Inflammatory macrophage treated with lipopolysaccharide for 1 hour (primary cell): ENCODE measurements around the gene MRPL28.
"Not testable (repeated sequence)": the region's sequence is repeated elsewhere in the genome, so short reads cannot be mapped to it uniquely, and the experiment has no call there.

Experiments used
- DNase-seq, 2 donors: peaks; one replicate each; pipeline ENCODE4 v3.0.0-alpha.2; 2020 to 2022

MRPL28 gene

DNA sequence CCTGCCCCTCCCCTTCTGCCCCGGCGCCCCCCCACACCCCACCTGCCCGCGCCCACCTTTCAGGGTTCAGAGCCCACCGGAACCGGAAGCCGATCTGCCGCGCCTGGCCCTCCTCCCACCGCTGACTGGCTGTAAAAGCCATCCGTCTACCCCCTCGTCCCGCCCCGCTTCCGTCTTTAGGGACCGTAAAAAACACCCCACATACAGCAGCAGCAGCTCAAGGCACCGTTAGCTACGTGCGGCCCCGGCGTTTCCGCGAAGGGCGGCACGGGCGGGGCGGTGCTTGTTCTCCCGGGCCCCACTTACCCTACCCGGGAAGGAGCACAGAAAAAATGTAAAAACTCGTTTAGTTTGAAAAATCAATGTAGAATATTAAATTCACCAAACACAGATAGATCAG is at the start of gene MRPL28:
MRPL28 (minus strand) TSS at position 96 of the 400 bp plus-strand sequence. CDS start 320 bp downstream, outside the sequence.
- DNase-seq = peak; percentile 89 to 99

DNA sequence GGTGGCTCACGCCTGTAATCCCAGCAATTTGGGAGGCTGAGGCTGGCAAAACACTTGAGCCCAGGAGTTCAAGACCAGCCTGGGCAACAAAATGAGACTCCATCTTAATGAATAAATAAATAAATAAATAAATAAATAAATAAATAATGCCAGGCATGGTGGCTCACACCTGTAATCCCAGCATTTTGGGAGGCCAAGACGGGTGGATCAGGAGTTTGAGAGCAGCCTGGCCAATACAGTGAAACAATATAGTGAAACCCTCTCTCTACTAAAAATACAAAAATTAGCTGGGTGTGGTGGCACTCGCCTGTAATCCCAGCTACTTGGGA is 44.8 kb upstream of the MRPL28 start:
- not testable (repeated sequence) for DNase-seq

DNA sequence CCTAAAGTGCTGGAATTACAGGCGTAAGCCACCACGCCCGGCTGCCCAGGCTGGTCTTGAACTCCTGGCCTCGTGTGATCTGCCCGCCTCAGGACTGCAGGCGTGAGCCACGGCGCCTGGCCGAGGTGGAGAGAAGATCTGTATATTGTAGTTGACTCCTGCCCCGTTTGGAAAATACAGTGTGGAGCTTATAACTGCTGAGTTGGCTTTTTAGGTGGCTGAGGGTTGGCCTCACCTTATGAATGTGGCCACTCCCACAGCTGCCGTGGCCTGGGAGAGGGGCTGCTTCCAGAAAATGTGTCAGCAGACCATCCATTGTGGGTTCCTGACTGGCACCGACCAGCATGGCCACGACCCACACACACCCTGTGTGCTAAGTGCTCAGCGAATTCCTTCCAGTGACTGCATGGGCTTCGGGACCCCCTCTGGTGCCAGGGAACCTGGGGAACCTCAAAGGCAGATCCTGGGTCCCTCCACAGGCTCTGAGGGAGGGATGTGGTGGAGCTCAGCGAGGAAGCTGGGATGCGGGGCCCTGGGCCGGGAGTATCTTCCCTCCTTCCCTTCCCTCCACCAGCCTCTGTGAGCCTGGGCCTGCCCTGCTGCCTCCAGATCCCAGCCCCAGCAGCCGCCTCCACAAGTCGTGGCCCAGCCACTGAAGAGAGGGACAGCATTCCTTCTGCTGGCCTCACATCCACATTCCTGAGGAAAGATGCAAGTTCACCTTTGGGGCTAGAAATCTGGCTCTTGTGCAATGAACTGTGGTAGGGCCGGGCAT is 44.2 kb upstream of the MRPL28 start:
- DNase-seq = no peak

DNA sequence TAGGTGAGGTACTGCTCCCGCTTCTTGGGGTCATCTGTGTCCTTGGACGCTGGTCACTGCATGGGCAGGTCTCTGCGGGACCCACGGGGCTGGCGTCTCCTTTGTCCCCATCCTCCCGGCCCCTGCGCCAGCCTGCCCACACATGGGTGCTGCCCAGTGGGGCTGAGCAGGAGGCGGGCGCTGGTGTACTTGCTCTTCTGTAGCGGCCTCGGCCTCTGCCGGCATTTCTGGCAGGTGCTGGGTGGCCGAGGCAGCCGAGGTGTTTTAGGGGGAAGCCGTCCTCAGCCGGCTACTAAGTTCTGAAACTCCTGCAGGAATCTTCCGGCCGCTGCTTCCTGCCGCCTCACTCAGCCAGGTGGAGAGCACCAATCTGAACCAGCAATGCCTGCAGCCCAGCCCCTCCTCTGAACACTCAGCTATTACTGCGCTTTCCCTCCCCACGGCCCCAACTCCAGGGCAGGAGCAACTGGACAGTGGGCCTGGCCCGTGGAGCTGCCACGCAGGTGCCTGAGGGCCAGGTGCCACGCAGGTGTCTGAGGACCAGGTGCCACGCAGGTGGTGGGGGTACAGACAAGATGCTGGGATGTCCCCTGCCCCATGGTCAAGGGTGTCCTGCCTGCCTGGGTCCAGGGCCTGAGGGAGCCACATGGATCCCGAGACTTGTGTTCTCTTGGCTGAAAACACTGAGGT is 41.4 kb upstream of the MRPL28 start:
- DNase-seq = no peak

DNA sequence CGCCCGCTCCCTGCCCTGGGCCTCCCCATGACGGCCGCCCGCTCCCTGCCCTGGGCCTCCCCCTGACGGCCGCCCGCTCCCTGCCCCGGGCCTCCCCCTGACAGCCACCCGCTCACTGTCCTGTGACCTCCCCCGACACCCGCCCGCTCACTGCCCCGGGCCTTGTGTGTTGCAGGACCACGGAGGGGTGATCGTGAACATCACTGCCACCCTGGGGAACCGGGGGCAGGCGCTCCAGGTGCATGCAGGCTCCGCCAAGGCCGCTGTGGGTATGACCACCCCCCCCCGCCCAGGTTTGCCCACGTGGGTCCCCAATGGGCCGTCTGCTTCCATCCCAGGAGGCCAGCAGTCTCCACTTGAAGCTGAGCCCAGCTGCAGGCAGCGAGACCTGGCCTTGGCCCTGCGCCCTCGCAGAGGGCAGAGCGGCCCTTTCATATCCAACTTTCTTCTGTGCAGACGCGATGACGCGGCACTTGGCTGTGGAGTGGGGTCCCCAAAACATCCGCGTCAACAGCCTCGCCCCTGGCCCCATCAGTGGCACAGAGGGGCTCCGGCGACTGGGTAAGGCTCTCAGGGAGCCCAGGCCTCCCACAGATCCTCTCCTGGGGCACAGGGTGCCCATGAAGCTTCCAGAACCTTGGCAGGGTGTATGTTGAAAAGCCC is 40.3 kb upstream of the MRPL28 start:
- DNase-seq = no peak

DNA sequence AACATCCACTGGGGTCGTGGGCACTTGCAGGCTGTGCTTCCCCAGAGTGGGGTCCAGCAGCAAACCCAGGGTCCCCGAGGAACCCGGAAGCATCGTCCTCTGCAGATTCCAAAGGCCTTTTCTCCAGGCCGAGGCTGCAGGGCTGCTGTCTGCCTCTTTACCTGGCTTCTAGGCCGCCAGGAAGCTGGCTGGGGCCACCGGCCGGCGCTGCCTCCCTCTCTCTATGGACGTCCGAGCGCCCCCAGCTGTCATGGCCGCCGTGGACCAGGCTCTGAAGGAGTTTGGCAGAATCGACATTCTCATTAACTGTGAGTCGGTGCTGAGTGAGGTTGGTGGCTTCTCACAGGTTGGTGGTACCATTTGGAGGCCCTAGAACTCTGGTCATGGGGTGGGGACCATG is 36.9 kb upstream of the MRPL28 start:
- no peak for DNase-seq

DNA sequence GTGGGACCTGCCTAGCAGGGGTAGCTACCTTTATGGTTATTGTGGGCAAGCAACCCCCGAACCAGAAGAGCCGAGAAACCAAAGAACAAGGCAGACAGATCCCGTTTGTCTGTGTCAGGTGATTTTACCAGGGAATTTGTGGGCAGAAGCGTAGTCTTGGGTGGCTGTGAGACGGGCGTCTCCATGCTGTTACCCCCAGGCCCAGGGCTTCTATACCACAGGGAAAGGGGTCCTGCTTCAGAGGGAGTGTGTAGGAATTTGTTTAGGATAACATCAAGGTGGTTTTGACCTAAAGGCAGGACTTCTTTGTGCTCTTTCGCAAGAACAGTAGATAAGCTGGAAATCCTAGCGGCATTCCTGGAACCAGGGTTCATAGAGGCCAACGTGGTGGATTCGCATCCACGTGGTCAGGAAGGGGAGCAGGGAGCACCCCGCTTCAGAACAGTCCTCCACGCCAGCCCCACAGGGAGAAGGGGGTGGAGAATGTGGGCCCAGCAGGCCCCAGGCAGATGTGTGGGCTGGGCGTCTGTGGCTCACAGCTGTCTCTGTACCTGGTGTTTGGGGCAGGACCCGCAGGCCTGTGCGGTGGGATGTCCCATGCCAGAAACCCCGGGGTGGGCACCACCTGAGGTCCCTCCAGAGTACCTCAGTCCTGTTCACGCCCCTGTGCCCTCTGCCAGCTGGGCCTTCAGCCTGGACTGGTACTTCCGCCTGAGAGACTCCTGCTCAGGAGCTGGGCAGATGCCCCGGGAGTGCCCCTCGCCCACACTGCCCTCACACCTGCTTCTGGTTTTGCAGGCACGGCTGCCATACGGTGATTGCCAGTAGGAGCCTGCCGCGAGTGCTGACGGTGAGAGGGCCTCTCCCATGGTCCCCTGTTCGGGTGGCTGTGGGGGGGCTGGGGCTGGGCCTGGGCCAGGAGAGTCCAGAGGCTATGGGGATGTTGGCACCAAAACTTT is 35.5 kb upstream of the MRPL28 start:
- DNase-seq = no peak

DNA sequence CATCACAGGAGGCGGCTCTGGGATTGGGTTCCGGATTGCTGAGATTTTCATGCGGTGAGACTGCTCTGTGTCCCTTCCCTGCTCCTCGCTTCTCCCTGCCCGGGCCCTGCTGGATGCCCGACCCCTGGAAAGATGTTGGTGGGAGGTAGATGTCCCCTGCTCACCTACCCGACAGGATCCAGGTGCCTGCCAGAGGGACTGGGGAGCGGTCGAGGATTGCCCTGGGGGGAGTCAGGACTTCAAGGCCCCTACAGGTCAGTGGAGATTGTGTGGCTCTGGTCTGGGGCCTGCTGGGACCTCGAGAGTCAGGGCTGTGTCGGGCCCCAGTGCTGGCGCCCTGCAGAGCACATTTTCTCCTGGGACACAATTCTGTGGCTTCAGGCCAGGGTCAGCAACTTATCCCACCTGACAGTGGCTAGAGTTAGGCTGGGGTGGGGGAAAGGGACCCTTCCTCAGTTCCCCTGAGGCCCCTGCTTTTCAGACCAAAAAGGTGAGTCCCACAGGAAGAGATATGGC is 34.7 kb upstream of the MRPL28 start:
- no peak for DNase-seq

DNA sequence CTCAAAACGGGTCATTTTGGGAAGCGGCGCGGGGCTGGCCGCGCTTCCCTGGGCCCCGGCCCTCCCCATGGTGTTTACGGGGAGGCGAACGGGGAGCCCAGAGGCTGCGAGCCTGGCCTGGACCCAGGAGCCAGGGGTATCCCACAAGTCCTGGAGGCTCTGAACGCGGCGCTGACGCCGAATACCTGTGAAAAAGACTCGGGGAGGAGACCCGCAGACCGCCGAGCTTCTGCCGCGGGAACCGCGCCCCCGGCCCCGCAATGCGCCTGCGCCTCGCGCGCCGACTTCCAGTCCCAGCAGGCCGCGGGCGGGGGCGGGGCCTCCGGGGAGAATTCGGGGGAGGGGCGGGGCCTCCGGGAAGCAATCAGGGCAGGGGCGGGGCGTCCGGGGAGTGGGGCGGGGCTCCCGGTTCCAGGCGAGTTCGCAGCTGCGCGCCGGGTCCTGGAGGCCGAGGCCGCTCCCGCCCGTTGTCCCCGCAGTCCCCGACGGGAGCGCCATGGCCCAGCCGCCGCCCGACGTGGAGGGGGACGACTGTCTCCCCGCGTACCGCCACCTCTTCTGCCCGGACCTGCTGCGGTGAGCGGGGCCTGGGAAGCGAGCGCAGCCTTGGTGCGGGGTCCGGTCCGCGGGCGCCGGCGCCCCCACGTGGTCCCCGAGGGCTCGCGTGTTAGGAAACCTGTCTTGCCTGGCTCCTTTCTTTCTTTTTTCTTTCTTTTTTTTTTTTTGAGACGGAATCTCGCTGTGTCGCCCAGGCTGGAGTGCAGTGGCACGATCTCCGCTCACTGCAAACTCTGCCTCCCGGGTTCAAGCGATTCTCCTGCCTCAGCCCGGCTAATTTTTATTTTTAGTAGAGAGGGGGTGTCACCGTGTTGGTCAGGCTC is 31.4 kb upstream of the MRPL28 start, which contains the start of gene DECR2:
DECR2 (plus strand) TSS at position 418 of the 881 bp plus-strand sequence; CDS start at position 497, 79 bp downstream.
- DNase-seq = peak; percentile 88 to 96

DNA sequence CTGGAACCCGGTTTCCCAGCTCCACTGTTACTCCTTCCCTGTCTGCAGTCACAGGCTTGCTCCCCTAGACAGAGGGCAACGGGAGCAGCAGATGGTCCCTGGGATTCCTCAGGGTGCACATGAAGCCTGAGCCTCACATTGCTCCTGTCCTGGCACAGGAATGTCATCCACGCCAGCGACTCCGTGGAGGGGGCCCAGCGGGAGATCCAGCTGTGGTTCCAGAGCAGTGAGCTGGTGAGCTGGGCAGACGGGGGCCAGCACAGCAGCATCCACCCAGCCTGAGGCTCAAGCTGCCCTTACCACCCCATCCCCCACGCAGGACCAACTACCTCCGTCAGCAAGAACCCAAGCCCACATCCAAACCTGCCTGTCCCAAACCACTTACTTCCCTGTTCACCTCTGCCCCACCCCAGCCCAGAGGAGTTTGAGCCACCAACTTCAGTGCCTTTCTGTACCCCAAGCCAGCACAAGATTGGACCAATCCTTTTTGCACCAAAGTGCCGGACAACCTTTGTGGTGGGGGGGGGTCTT is 29.8 kb upstream of the MRPL28 start:
- DNase-seq = no peak

DNA sequence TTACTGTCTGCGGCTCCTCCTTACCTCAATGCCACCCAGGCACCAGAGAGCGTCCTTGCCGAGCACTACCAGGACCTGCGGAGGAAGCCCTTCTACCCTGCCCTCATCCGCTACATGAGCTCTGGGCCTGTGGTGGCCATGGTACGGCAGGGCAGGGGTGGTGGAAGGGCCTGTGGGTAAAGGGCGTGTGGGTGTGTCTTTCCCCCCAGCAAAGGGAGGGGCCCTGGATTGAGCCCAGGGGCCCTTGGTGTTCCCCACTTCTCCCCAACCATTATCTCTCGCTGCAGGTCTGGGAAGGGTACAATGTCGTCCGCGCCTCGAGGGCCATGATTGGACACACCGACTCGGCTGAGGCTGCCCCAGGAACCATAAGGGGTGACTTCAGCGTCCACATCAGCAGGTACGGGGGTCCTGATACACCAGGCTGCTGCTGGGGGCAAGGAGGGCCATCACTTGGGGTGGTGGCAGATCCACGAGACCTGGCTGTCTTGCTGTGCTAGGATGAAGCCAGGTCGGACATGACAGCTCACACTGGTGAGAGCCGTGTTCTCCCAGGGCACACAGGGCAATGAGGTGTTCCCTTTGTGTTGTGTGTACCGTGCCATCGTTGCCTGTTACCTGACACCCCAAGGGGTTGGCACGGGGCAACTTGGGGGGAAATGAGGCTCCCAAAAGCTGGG is 29.1 kb upstream of the MRPL28 start:
- DNase-seq = no peak

DNA sequence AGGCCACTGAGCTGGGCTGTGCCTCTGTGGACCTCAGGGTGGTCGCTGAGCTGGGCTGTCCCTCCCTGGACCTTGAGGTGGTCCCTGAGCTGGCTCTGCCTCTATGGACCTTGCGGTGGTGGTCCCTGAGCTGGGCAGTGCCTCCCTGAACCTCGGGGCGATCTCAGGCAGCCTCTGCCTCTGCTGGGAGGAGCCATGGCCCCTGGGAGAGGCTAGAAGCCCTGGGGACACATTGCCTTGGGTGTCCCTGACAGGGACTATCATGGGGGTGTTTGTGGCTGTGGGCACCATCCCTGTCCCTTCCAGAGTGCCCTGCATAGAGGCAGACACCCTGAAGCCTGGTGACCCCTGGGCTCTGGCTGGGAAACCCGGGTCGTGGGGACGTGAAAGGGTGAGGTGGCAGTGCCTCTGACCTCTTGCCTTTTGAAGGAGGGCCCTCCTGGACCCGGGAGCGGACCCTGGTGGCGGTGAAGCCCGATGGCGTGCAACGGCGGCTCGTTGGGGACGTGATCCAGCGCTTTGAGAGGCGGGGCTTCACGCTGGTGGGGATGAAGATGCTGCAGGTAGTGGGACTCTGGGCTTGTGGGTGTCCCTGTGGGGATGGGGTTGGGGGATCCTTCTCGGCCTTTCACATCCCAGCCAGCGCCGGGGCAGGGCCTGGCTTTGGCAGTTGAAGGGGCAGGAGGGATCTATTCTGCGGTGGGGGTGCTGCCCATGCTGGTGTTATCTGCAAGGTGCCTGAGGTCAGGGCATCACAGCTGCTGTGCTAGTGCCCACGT is 28.4 kb upstream of the MRPL28 start:
- no peak for DNase-seq

DNA sequence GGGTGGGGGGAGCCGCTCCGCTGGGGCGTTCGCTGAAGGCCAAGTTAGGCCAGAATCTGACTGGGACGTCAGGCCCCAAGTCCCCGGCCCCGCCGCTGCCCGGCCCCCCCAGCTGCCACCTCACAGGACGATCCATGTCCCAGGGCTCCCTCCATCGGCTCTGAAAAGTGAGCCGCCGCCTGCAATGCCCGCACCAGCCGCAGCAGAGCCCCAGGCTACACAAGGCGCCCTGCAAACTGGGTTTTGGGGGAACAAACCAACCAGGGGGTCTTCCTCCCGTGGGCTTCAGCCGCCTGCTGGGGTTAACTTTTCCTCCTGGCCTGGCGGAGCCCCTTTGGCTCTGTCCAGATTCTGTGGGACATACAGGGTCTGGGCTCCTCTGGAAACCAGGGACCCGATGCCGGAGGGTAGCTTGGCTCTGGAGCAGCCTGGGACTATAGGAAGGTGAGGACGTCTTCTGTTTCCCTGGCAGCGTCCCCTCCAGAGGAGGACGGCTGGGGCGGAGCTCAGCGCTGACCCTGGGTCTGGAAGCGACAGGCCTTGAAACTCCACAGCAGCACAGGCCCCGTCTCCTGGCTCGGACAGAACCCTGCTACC is 27.5 kb upstream of the MRPL28 start:
- peak in 1 of 2 donors; percentile 35 for DNase-seq

DNA sequence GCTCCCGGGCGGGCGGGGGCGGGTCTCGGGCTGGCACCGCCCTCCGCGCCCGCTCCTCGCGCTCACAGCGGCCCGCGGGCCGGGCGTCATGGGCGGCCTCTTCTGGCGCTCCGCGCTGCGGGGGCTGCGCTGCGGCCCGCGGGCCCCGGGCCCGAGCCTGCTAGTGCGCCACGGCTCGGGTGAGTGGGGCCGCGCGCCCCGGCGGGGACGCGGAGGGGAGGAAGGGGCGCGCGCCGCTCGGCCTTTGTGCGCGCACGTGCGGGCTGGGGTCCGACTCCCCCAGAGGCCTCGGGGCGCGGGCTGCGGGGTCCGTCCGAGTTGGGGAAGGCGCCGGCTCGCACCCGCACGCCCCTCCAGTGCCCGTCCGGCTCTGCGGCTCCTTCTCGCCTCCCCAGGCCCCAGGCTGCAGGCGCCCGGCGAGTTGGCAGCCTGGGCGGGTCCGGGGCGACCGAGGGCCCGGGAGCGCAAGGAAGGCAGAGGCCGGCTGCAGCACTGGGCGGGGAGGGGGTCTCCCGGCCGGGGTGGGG is 26.9 kb upstream of the MRPL28 start, which contains the start of gene NME4:
NME4 (plus strand) TSS at position 65 of the 527 bp plus-strand sequence; CDS start at position 89, 24 bp downstream.
- no peak for DNase-seq

DNA sequence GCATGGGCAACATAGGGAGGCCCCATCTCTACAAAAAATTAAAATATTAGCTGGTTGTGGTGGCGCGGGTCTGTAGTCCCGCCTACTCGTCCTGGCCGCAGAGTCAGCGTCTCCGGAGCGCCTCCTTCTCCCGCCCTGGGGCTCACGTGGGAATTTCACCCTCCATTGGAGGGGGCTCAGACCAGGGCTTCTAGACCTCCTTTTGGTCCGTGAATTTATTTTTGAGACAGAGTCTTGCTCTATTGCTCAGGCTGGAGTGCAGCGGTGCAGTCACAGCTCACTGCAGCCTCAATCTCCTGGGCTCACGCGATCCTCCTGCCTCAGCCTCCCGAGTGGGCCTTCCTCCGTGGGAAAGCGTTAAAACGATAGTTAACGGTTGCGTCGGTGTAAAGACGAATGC is 26.3 kb upstream of the MRPL28 start:
- DNase-seq = peak in 1 of 2 donors; percentile 16

DNA sequence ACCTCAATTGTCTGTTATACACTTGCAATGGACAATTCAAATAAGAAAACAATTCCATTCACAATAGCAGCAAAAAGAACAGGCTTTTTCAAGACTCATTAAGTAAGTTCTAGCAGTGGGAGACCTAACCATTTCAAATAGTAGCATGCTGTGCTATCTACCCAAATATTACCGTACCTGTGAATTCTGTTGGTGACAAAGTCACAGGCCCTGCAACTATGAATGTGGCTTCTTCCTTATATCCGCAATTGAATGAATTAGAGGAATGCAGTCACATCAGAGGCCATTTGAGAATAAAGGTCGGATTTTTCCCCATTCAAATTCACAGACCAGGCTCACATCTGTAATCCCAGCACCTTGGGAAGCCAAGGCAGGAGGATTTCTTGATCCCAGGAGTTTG is 25.9 kb upstream of the MRPL28 start:
- no peak for DNase-seq

DNA sequence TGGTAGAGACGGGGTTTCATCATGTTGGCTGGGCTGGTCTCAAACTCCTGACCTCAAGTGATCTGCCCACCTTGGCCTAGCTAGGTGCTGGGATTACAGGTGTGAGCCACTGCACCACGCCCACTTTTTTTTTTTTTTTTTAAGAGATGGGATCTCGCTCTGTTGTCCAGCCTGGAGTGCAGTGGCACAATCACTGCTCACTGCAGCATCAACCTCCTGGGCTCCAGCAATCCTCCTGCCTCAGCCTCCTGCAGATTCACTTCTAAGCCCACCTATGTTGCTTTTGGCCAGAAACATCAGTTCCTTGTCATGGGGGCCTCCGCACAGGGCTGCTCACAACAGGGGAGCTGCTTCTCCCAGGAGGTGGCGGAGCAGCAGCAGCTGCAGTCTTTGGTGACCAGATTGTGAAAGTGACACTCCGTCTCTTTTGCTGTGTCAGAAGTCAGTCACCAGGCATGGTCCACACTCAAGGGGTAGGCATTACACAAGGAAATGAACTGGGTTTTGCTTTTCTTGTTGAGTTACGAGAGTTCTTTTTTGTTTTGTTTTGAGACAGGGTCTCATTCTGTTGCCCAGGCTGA is 22.2 kb upstream of the MRPL28 start:
- peak; percentile 28 to 71 for DNase-seq

DNA sequence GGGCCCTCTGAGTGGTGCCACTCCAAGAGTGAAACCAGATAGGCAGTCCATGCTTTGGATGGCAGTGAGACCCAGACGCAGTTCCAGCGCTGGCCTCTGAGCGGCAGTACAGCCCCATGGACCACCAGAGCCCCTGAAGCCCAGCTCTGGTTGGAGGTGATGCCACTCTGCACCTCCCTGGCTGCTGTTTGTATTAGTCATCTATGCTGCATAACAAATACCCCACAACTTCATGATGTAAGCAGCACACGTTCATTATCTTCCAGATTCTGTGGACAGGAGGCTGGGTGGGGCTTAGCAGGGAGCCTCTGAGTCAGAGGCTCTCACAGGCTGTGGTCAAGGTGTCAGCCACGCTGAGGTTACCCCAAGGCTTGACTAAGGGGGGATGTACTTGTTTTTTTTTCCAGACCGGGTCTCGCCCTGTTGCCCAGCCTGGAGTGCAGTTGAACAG is 21.6 kb upstream of the MRPL28 start:
- peak; percentile 52 to 71 for DNase-seq
